ENCODE results near the gene HS3ST2. TPM values are rescaled to one million over a fixed set of nuclear protein-coding genes. Genes with fewer than 3 reads are reported as not detected.
"Not testable (repeated sequence)": the region's sequence is repeated elsewhere in the genome, so short reads cannot be mapped to it uniquely, and the experiment has no call there.

The HS3ST2 gene
- polyA plus RNA-seq, 1 of the 3 experiments (the other 2 are of a cell fraction): not detected

DNA sequence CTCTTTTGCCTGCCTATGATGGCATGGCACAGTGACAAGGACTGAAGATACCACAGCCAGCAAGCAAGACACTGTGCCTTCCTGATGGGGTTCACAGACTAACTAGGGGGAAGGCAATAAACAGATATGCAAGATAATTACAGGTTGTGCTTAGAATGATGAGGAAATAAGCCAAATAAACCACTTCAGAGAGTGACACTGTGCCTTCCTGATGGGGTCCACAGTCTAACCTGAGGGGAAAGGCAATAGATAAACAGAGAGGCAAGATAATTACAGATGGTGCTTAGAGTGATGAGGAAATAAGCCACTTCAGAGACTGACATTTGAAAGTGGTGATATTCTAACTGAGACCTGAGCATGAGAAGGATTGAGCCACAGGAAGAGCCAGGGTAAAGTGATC, 84.2 kb downstream of the HS3ST2 start:
- Histone ChIP-seq H3K79me2 (ENCODE audit: insufficient read depth) (no peaks in the 10 kb centered on the region), H3K9me2 (no peaks in the 10 kb centered on the region), H3K27me3 (ENCODE audit: insufficient read depth) (no peaks in the 10 kb centered on the region), H3K36me3 (replicated peaks in 1 of 2; ENCODE audit: control insufficient read depth in 1 of 2, insufficient read depth in 2 of 2, low read length in 1 of 2) (no peaks in the 10 kb centered on the region), H3K4me3 (ENCODE audit: low read depth in 2 of 2, low read length in 1 of 2) (no peak overlapping the region), H3F3A (replicated peaks; ENCODE audit: insufficient read depth) (no peaks in the 10 kb centered on the region), H4K20me1 (ENCODE audit: insufficient read depth) (no peaks in the 10 kb centered on the region), H3K4me1 (ENCODE audit: control insufficient read depth in 1 of 2, insufficient read depth in 2 of 2, low read depth in 1 of 2, low read length in 1 of 2) (peaks cover 0 to 4% of the 10 kb centered on the region in 2 experiments; a peak in 1 of 4 replicates), H3K27ac (ENCODE audit: low read depth in 2 of 2, low read length in 1 of 2) (no peak overlapping the region), H3K9ac (no peak overlapping the region), H3K9me3 (no peaks in the 10 kb centered on the region), H3K4me2 (no peak overlapping the region), H2AFZ (ENCODE audit: low read depth) (no peak overlapping the region)
- ChIA-PET POLR2A (interaction anchor here (1.2 kb wide), 1 partner anchor 162 kb away, joined by 4 read pairs; no protein-coding TSS in a partner anchor), CTCF (interaction anchor here (0.6 to 9.3 kb wide), 67 partner anchors 8 to 1314 kb away, joined by 3 to 165 read pairs (median 6); partner anchors contain the start of gene SCNN1G)
- DNase-seq: no peak
- no peak for TF ChIP-seq NRF1 (IDR thresholded peaks at IDR 0.05; ENCODE audit: low read depth, low read length)
- TF ChIP-seq, protein P1, sequence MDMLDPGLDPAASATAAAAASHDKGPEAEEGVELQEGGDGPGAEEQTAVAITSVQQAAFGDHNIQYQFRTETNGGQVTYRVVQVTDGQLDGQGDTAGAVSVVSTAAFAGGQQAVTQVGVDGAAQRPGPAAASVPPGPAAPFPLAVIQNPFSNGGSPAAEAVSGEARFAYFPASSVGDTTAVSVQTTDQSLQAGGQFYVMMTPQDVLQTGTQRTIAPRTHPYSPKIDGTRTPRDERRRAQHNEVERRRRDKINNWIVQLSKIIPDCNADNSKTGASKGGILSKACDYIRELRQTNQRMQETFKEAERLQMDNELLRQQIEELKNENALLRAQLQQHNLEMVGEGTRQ (IDR thresholded peaks at IDR 0.05; ENCODE audit: borderline replicate concordance, low read depth, low read length): no peak
- no peak for TF ChIP-seq FOXJ3 (CRISPR knock-in tag; IDR thresholded peaks at IDR 0.05)
- no peak for TF ChIP-seq SIN3A (IDR thresholded peaks at IDR 0.05; ENCODE audit: borderline replicate concordance, low read depth, low read length)

DNA sequence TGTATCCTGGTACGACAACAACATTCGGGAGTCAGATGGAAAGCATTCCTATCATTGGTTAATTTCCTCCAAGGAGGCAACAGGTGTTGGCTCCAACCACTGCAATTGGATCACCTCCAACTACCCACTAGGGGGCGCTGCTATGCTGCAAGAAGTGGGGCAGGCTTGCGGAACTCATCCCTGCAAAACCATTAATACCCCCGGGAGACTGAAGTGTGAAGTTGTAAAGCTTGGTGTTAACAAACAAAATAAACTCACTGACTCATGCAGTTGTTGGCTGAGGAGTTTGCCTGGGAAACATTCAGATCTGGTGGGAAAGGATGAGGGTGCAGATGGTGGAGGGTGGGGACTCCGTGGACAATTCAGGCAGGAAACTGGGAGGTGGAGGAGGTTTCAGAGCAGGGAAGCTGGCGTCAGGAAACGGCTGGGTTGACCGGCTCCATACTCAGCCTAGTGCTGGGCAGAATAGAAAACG, 84.9 kb downstream of the HS3ST2 start:
- H2AFZ ChIP-seq (ENCODE audit: low read depth): no peak overlapping the region
- H3K4me2 ChIP-seq: no peak overlapping the region; the same call in 1 of the 2 replicates
- 16% methylated on average over 10 of the region's 10 CpGs for WGBS (ENCODE audit: low lambda C conversion rate)

DNA sequence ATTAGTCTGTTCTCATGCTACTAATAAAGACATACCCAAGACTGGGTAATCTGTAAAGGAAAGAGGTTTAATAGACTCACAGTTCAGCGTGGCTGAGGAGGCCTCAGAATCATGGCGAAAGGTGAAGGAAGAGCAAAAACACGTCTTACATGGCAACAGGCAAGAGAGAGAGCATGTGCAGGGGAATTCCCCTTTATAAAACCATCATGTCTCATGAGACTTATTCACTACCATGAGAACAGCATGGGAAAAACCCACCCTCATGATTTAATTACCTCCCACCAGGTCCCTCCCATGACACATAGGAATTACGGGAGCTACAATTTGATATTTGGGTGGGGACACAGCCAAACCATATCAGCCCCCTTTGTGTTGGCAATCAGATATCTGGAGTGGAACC, 85.6 kb downstream of the HS3ST2 start:
- H3K79me2 ChIP-seq (ENCODE audit: insufficient read depth); H3K4me3 ChIP-seq (ENCODE audit: low read depth in 2 of 2, low read length in 1 of 2); H3K27ac ChIP-seq (ENCODE audit: low read depth in 2 of 2, low read length in 1 of 2); H3K4me2 ChIP-seq; H3K27me3 ChIP-seq (ENCODE audit: insufficient read depth); H2AFZ ChIP-seq (ENCODE audit: low read depth); H3K9ac ChIP-seq; H3F3A ChIP-seq (replicated peaks; ENCODE audit: insufficient read depth); H3K9me3 ChIP-seq; H4K20me1 ChIP-seq (ENCODE audit: insufficient read depth); DNase-seq; H3K9me2 ChIP-seq; H3K36me3 ChIP-seq (replicated peaks in 1 of 2; ENCODE audit: control insufficient read depth in 1 of 2, insufficient read depth in 2 of 2, low read length in 1 of 2); H3K4me1 ChIP-seq (ENCODE audit: control insufficient read depth in 1 of 2, insufficient read depth in 2 of 2, low read depth in 1 of 2, low read length in 1 of 2): not testable (repeated sequence)
- 42% methylated on average over 4 of the region's 4 CpGs for WGBS (ENCODE audit: low lambda C conversion rate)
- ChIA-PET CTCF (interaction anchor here (0.6 to 9.3 kb wide), 71 partner anchors 9 to 536 kb away, joined by 3 to 165 read pairs (median 6); partner anchors contain the start of gene SCNN1G), POLR2A (interaction anchor here (0.5 to 1.2 kb wide), 2 partner anchors 161 to 180 kb away, joined by 3 to 4 read pairs; no protein-coding TSS in a partner anchor)

More for the DNA sequence above, 84.9 kb downstream of the HS3ST2 start:
- peaks cover 0 to 4% of the 10 kb centered on the region in 2 experiments; a peak in 1 of 4 replicates for H3K4me1 ChIP-seq (ENCODE audit: control insufficient read depth in 1 of 2, insufficient read depth in 2 of 2, low read depth in 1 of 2, low read length in 1 of 2)
- no peaks in the 10 kb centered on the region for H3K27me3 ChIP-seq (ENCODE audit: insufficient read depth)
- no peak overlapping the region for H3K9ac ChIP-seq
- H3K9me3 ChIP-seq: no peaks in the 10 kb centered on the region
- no peaks in the 10 kb centered on the region for H3F3A ChIP-seq (replicated peaks; ENCODE audit: insufficient read depth)
- H3K4me3 ChIP-seq (ENCODE audit: low read depth in 2 of 2, low read length in 1 of 2): peak overlapping the region in 1 of 2 experiments; percentile 34; a peak in 1 of 4 replicates
- POLR2A ChIA-PET: interaction anchor here (0.5 to 1.2 kb wide), 3 partner anchors 69 to 181 kb away, joined by 3 to 4 read pairs (median 4); no protein-coding TSS in a partner anchor
- TF ChIP-seq, protein P2, sequence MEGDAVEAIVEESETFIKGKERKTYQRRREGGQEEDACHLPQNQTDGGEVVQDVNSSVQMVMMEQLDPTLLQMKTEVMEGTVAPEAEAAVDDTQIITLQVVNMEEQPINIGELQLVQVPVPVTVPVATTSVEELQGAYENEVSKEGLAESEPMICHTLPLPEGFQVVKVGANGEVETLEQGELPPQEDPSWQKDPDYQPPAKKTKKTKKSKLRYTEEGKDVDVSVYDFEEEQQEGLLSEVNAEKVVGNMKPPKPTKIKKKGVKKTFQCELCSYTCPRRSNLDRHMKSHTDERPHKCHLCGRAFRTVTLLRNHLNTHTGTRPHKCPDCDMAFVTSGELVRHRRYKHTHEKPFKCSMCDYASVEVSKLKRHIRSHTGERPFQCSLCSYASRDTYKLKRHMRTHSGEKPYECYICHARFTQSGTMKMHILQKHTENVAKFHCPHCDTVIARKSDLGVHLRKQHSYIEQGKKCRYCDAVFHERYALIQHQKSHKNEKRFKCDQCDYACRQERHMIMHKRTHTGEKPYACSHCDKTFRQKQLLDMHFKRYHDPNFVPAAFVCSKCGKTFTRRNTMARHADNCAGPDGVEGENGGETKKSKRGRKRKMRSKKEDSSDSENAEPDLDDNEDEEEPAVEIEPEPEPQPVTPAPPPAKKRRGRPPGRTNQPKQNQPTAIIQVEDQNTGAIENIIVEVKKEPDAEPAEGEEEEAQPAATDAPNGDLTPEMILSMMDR (IDR thresholded peaks at IDR 0.05): peak; percentile 86
- TF ChIP-seq RFX5 (IDR thresholded peaks at IDR 0.05; ENCODE audit: low read length) (no peak), CHD2 (IDR thresholded peaks at IDR 0.05; ENCODE audit: low read length, partially characterized antibody) (no peak), FOXJ3 (CRISPR knock-in tag; IDR thresholded peaks at IDR 0.05) (no peak), NRF1 (IDR thresholded peaks at IDR 0.05; ENCODE audit: low read depth, low read length) (peak; percentile 19; the same call in 1 of the 2 replicates), RCOR1 (IDR thresholded peaks at IDR 0.05; ENCODE audit: low read length) (0 out of 2 replicates have a peak, but pooled peaks have one; percentile 40), SMC3 (IDR thresholded peaks at IDR 0.05; ENCODE audit: low read depth, low read length) (peak; percentile 93), RAD21 (IDR thresholded peaks at IDR 0.05; ENCODE audit: low read length) (peak; percentile 94)
- H3K36me3 ChIP-seq (replicated peaks in 1 of 2; ENCODE audit: control insufficient read depth in 1 of 2, insufficient read depth in 2 of 2, low read length in 1 of 2): no peaks in the 10 kb centered on the region
- DNase-seq: peak; percentile 73
- CTCF ChIA-PET: interaction anchor here (0.6 to 9.3 kb wide), 80 partner anchors 8 to 1314 kb away, joined by 3 to 165 read pairs (median 5); partner anchors contain the start of gene SCNN1G
- no peaks in the 10 kb centered on the region for H4K20me1 ChIP-seq (ENCODE audit: insufficient read depth)
- H3K79me2 ChIP-seq (ENCODE audit: insufficient read depth): no peaks in the 10 kb centered on the region
- H3K27ac ChIP-seq (ENCODE audit: low read depth in 2 of 2, low read length in 1 of 2): no peak overlapping the region
- H3K9me2 ChIP-seq: no peaks in the 10 kb centered on the region
